Left cardiac atrium (tissue), 4 donors: Measurements from ENCODE around the gene SMARCD3. TPM values are rescaled to one million over a fixed set of nuclear protein-coding genes. Genes with fewer than 3 reads are reported as not detected.

Source experiments
- ATAC-seq, 2 donors: fragments of 200-7000 bp; cut with Tn5 transposase; one replicate each; pipeline ENCODE4 v1.9.1; 2020; ENCODE audit warnings: mild to moderate bottlenecking in 2 of 2, moderate library complexity in 2 of 2
- DNase-seq: peaks from one replicate; pipeline ENCODE4 v3.0.0-alpha.2; 2020
- intact Hi-C, 2 donors: fragments of 100-400 bp; cut with DNase I; formaldehyde crosslinking; loops; one replicate each; pipeline versions ENCODE4 v1.14.1 to v1.15.1; 2022 to 2023
- total RNA-seq, 2 donors: library from RNA; stranded (reverse); fragmentation: NEBNext Ultra II Directional; extraction: Animal tissue kit (Norgen Biotek cat#: 25700); gene quantifications; one replicate each; pipeline ENCODE4 v1.2.1, GENCODE V29; 2021
- donor health status: DM: no; HTN: yes; CAD: no.
- donor health status: DM: no; HTN: yes; CAD: no; lungs with severe emphysema.
- donor health status: DM: yes; HTN: yes; CAD: no.
- donor health status: Dilated cardiomyopathy.

Gene SMARCD3
- total RNA-seq, 2 donors from 2014 or later = 95.5 to 107 TPM

DNA sequence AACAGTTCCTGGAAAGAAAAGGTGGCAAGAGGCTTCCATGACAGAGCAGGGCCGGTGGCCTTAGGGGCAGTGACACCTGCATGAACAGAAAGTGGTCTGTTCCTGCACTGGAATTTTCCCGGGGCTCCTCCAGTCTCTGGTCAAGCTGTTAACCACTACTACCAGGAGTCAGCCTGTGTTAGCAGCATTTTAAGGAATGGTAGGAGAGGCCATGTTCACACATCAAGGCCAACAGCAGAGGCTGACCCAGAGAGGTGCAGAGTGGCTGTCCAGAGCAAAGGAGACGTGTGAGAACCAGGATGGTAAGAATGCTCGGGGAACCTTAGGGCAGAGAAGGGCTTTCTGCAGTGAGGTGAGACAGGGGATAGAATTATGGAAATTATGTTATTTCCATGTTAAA, 46.7 kb downstream of the SMARCD3 start:
- intact Hi-C loops = no loop called here
- no peak for ATAC-seq
- no peak for DNase-seq

DNA sequence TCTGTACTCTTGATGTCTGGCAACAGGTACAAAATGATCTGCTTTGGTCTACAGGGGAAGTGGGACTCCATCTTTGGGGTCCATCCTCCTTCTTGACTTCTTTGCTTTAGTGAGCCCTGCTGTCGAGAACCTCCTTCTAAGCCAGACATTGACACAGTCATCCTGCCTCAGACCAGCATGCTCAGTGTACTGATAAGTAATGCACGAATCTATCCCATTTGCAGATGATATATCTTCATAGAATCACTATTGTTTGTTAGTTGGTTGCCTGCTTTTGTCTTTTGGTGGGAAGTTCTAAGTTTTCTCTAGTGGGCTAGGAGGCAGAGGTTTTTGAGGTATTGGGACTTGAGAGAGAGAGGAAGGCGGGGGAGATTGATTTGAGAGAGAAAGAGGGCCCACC, 47.1 kb downstream of the SMARCD3 start:
- intact Hi-C loops = no loop called here
- ATAC-seq (no peak), DNase-seq (no peak)

DNA sequence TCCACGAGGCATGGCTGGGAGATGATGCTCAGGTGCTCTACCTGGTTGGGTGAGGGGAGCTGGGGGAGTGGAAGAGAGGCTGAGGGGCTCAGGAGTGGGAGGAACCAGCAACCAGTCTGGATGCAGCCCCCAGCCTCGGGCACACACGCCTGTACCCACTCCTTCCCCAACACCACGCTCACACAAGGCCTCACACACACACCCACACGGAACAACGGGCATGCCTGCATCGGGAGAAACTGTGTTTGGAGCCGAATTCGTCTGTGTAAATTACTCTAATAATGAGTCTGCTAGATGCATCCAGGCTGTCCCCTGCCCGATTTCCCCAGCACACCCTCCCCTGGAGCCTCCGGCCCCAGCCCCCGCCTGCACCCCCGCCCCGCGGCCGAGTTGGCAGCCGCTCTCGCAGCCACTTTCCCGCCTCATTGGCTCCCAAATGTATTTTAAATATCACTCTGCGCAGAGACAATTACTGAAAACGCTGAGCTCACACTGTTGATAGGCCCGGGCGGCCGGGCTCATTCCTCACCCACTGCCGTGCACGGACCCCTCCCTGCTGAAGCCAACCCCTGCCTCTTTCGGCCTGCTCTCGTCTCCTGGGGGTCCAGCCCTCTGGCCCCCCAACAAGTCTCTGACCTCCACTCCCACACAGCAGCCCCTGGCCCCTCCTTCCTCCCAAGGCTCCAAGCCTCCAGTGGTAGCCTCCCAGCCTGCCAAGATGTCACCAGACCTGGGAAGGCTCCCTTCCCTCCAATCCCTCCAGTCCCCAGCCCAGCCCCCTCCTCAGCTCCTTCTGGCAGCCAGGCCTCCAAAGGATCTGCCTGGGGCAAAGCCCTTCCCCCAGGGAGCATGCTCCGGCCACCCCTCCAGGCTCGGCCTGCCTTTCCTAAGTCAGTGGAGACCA, 49.3 kb downstream of the SMARCD3 start:
- DNase-seq (no peak), ATAC-seq (peak in 1 of 2 donors; percentile 63)
- intact Hi-C loops = no loop called here

DNA sequence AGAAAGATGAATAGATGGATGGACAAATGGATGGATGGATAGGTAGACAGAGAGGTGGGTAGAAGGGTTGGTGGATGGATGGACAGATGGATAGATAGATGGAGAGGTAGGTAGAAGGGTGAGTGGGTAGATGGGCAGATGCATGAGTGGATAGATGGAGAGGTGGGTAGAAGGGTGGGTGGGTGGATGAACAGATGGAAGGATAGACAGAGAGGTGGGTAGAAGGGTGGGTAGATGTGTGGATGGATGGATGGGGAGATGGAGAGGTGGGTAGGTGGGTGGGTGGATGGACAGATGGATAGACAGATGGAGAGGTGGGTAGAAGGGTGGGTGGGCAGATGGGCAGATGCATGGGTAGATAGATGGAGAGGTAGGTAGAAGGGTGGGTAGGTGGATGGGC, 50.6 kb downstream of the SMARCD3 start:
- ATAC-seq (no peak), DNase-seq (no peak)
- intact Hi-C loops = no loop called here

DNA sequence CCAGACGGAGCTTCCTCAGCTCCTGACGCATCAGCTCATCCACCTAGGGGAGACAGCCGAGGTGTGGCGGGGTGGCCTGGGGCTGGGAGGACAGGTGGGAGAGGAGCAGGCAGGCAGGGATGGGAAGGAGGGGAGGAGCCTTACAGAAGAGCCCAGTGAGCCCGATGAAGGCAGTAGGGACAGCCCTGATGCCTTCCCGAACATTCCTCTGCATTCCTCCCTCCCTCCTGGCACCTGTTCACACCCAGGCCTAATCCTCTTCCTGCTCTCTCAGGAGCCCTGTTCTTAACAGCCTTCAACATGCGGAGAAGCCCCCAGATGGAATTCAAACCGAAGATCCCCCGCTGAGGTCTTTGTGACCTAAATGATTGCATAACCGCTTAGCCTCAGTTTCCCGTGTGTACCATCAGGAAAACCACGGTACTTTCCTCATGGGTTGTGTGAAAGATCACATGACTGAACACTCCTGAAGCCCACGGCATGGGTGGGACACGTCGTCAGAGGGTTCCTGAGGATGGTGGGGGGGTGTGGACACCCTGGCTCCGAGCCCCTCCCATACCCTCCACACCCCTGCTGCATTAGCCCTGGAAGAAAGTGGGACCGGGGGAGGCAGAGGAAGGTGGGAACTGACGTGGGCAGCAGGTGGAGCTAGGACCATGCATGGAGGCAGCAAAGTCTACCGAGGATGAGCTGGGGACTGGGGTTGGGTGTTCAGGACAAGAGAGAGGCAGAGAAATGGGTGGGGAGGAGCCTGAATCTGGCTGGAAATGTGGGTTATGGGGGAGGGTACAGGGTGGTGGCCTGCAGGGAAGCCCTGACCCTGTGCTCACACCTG, 52.7 kb downstream of the SMARCD3 start:
- intact Hi-C loops = no loop called here
- DNase-seq = no peak
- no peak for ATAC-seq

DNA sequence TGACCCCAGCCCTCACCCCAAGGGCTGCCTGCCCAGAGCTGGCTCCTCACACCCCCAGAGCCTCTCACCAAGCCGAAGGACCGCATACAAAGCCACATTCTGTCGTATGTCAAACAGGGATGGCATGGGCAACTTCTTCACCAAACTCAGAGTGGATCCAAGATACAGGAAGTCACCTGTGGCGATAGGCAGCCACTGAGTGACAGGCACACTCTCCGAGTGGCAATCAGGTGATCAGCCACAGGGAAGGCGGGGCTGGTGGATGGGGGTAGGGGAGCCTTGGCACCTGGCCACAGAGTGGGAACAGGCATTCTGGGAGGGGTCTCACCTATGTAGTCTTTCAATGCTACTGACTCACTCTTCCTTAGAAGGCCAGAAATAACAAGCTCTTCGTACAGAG, 54.3 kb downstream of the SMARCD3 start:
- ATAC-seq (no peak), DNase-seq (no peak)
- intact Hi-C loops = no loop called here

DNA sequence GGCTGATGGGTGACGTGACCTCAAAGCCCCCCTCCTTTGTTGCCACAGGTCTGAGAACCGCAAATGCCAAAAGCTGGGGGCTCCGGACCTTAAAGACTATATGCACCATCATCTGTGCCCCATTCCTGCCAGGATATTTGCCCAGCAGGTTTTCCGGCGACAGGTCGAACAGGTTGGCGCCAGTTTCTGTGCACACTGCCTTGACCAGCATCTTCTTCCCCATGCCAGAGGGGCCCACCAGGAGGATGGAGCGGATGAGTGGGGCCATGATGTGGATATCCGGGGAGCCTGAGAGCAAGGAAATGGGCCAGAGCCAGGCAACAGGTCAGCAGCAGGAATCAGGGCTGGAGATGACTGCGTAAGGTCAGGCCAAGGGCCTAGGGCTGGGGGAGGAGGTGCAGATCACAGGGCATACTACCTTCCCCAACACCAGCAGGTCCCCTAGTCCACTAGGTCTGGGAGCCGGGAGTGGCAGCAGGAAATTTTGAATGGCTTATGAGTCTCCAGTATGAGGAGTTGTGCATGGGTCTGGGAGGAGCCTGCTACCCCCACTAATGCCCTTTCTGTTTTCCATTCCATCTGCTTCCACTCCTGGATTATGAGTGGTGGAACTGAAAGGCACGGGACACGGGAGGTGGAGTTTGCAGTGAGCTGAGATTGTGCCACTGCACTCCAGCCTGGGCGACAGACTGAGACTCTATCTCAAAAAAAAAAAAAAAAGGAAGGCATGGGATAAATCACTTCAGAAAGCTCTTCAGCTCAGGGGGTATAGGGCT, 55.1 kb downstream of the SMARCD3 start:
- no peak for DNase-seq

DNA sequence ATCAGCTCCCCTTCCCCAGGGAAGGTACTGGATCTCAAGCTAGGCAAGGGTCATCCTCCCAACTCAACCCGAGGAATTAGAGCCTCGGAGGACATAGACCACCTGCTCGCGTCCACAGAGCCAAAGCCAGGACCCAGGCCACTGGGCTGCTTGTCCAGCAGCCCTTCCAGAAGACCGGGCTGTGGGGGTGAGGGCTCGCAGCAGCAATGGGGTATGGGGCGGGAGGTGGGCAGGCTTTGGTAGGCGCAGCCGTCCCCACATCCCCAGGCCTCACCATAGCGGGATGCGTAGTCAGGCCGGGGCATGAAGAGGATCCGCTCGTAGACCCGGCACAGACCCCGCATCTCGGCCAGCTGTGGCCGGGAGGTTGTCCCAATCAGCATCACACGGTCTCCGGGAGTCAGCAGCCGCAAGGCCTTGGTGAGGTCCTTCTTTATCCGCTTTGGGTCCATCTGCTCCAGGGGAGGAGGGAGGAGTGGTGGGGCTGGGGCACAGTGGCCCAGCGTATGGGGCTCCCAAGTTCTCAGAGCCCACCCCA, 56.4 kb downstream of the SMARCD3 start:
- intact Hi-C loops = no loop called here
- DNase-seq (no peak), ATAC-seq (no peak)

More for the DNA sequence above, 55.1 kb downstream of the SMARCD3 start:
- intact Hi-C loops = no loop called here
- no peak for ATAC-seq

DNA sequence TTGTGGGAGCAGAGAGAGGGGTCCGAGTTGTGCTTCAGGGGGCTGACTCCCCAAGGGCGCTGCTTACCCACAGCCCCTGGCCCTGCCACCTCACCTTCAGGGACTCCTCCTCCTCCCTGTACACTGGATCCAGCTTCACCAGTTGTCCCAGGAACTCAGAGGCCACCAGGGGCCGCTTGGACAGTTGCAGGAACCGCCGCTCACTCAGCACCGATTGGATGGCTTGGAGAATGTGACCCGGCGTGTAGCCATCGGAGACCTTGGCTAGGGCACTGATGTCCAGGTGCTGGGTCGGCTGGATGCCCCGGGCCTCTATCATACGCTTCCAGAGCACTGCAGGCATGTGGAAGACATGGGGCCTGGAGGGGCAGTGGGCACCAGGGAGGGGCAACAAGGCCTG, 57.0 kb downstream of the SMARCD3 start:
- intact Hi-C loops = no loop called here
- ATAC-seq = no peak
- DNase-seq = no peak

DNA sequence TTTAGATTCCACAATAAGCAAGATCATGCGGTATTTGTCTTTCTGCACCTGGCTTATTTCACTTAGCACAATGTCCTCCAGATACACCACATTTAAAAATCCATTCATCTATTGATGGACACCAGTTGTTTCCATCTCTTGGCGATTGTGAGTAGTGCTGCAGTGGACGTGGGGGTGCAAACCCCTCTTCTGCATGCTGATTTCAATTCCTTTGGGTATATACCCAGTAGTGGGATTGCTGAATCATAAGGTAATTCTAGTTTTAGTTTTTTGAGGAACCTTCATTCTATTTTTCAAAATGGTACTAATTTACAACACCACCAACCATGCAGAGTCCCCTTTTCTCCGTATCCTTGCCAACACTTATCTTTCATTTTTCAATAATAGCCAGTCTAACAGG, 59.5 kb downstream of the SMARCD3 start:
- DNase-seq (no peak), ATAC-seq (no peak)
- intact Hi-C loops = no loop called here

Other genes with a start within 250 kb of the SMARCD3 start
- gene ATG9B, start 224.2 kb downstream of the SMARCD3 start, total RNA-seq = under 1 TPM; 0.13 to 0.32 TPM
- 10 to 100 TPM; 20.1 to 21.6 TPM for gene ABCB8, start 220.2 kb downstream of the SMARCD3 start, total RNA-seq
- 1 to 10 TPM; 4.0 to 4.2 TPM for gene ASIC3, start 200.2 kb downstream of the SMARCD3 start, total RNA-seq
- 1 to 10 TPM; 5.1 to 7.8 TPM for gene CDK5, start 190.8 kb downstream of the SMARCD3 start, total RNA-seq
- 100 to 1,000 TPM in 1 of 2 donors, 10 to 100 TPM in 1; 71.6 to 107 TPM for gene SLC4A2, start 189.1 kb downstream of the SMARCD3 start, total RNA-seq
- gene FASTK, start 167.9 kb downstream of the SMARCD3 start, total RNA-seq = 10 to 100 TPM; 62.9 to 73.2 TPM
- 10 to 100 TPM; 36.3 to 37.9 TPM for gene TMUB1, start 165.2 kb downstream of the SMARCD3 start, total RNA-seq
- 10 to 100 TPM; 53.0 to 61.5 TPM for gene AGAP3, start 162.2 kb downstream of the SMARCD3 start, total RNA-seq
- under 1 TPM in 1 of 2 donors, not detected in 1; 0.56 TPM for gene GBX1, start 81.0 kb downstream of the SMARCD3 start, total RNA-seq
- 10 to 100 TPM in 1 of 2 donors, 1 to 10 TPM in 1; 8.2 to 12.8 TPM for gene ASB10, start 61.4 kb downstream of the SMARCD3 start, total RNA-seq
- gene H2BK1, start 38.2 kb downstream of the SMARCD3 start, total RNA-seq = not detected
- 10 to 100 TPM; 21.4 to 33.6 TPM for gene ABCF2, start 21.5 kb downstream of the SMARCD3 start, total RNA-seq
- 10 to 100 TPM; 15.0 to 34.5 TPM for gene CHPF2, start 16.2 kb downstream of the SMARCD3 start, total RNA-seq
- 10 to 100 TPM; 30.6 to 37.3 TPM for gene NUB1, start 93.1 kb upstream of the SMARCD3 start, total RNA-seq
- gene WDR86, start 161.3 kb upstream of the SMARCD3 start, total RNA-seq = under 1 TPM; 0.71 to 0.84 TPM
- gene CRYGN, start 191.4 kb upstream of the SMARCD3 start, total RNA-seq = under 1 TPM; 0.24 to 0.53 TPM